Measurements from ENCODE around the gene ZNF791. TPM values are rescaled to one million over a fixed set of nuclear protein-coding genes. Genes with fewer than 3 reads are reported as not detected.

ZNF791 gene
- total and polyA plus RNA-seq, 2 experiments from 2014 or later, result 12.2 to 15.3 TPM

DNA sequence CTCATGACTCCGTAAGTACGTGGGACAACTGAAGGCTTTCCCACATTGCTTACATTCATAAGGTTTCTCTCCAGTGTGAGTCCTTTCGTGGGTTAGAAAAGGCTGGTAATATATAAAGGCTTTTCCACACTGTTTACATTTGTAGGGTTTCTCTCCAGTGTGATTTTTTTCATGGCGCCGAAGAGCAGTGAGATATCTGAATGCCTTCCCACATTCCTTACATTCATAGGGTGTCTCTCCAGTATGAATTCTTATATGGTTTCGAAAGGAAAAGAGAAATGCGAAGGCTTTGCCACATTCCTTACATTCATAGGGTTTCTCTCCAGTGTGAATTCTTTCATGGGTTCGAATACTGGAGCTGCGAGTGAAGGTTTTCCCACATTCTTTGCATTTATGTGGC, 29.6 kb upstream of the ZNF791 start:
- H3K4me3 ChIP-seq, result no peak overlapping the region
- H3K36me3 Mint-ChIP-seq (ENCODE audit: low read depth), result peaks cover 61% of the 10 kb centered on the region
- no peaks in the 10 kb centered on the region for H3K4me1 Mint-ChIP-seq
- H4K20me1 ChIP-seq (replicated peaks; ENCODE audit: insufficient read depth), result no peaks in the 10 kb centered on the region
- no peaks in the 10 kb centered on the region for H3K4me1 ChIP-seq (ENCODE audit: insufficient read depth)
- peak overlapping the region; percentile 39; the same call in 1 of the 2 replicates for H3K27ac ChIP-seq (ENCODE audit: low read depth)
- no peaks in the 10 kb centered on the region for H3K79me2 ChIP-seq (replicated peaks; ENCODE audit: insufficient read depth)
- H3K27me3 ChIP-seq (ENCODE audit: insufficient read depth), result no peaks in the 10 kb centered on the region
- peaks cover 7% of the 10 kb centered on the region for H3K27me3 Mint-ChIP-seq (ENCODE audit: insufficient read depth, low read depth, poor library complexity)
- H3K27ac Mint-ChIP-seq, result no peak overlapping the region
- H3K4me3 Mint-ChIP-seq, result no peak overlapping the region
- no peaks in the 10 kb centered on the region for H3K9me2 ChIP-seq (ENCODE audit: insufficient read depth)
- peak; percentile 34 for DNase-seq (ENCODE audit: low spot score)
- ATAC-seq, result no peak
- no peak overlapping the region for H3K4me2 ChIP-seq
- H3F3A ChIP-seq (replicated peaks; ENCODE audit: low read depth), result no peaks in the 10 kb centered on the region
- peaks cover 26% of the 10 kb centered on the region for H3K36me3 ChIP-seq (ENCODE audit: insufficient read depth)
- H3K9me3 Mint-ChIP-seq, result peaks cover 55% of the 10 kb centered on the region
- TF ChIP-seq REST (IDR thresholded peaks at IDR 0.05; ENCODE audit: unreplicated experiment), result no peak
- no peak for TF ChIP-seq NANOG (IDR thresholded peaks at IDR 0.05; ENCODE audit: borderline replicate concordance)
- no peak for TF ChIP-seq EZH2phosphoT487 (IDR thresholded peaks at IDR 0.05; ENCODE audit: unreplicated experiment)
- no peak for TF ChIP-seq ZNF331 (CRISPR knock-in tag; IDR thresholded peaks at IDR 0.05; ENCODE audit: low read depth)
- no peak for TF ChIP-seq EZH2 (IDR thresholded peaks at IDR 0.05; ENCODE audit: low read depth, unreplicated experiment)
- no peak for TF ChIP-seq STAT1 (IDR thresholded peaks at IDR 0.05; ENCODE audit: unreplicated experiment)
- TF ChIP-seq CREB1 (CRISPR knock-in tag; IDR thresholded peaks at IDR 0.05; ENCODE audit: low read depth), result no peak
- no peak for TF ChIP-seq ETS1 (IDR thresholded peaks at IDR 0.05)
- TF ChIP-seq, protein P1, sequence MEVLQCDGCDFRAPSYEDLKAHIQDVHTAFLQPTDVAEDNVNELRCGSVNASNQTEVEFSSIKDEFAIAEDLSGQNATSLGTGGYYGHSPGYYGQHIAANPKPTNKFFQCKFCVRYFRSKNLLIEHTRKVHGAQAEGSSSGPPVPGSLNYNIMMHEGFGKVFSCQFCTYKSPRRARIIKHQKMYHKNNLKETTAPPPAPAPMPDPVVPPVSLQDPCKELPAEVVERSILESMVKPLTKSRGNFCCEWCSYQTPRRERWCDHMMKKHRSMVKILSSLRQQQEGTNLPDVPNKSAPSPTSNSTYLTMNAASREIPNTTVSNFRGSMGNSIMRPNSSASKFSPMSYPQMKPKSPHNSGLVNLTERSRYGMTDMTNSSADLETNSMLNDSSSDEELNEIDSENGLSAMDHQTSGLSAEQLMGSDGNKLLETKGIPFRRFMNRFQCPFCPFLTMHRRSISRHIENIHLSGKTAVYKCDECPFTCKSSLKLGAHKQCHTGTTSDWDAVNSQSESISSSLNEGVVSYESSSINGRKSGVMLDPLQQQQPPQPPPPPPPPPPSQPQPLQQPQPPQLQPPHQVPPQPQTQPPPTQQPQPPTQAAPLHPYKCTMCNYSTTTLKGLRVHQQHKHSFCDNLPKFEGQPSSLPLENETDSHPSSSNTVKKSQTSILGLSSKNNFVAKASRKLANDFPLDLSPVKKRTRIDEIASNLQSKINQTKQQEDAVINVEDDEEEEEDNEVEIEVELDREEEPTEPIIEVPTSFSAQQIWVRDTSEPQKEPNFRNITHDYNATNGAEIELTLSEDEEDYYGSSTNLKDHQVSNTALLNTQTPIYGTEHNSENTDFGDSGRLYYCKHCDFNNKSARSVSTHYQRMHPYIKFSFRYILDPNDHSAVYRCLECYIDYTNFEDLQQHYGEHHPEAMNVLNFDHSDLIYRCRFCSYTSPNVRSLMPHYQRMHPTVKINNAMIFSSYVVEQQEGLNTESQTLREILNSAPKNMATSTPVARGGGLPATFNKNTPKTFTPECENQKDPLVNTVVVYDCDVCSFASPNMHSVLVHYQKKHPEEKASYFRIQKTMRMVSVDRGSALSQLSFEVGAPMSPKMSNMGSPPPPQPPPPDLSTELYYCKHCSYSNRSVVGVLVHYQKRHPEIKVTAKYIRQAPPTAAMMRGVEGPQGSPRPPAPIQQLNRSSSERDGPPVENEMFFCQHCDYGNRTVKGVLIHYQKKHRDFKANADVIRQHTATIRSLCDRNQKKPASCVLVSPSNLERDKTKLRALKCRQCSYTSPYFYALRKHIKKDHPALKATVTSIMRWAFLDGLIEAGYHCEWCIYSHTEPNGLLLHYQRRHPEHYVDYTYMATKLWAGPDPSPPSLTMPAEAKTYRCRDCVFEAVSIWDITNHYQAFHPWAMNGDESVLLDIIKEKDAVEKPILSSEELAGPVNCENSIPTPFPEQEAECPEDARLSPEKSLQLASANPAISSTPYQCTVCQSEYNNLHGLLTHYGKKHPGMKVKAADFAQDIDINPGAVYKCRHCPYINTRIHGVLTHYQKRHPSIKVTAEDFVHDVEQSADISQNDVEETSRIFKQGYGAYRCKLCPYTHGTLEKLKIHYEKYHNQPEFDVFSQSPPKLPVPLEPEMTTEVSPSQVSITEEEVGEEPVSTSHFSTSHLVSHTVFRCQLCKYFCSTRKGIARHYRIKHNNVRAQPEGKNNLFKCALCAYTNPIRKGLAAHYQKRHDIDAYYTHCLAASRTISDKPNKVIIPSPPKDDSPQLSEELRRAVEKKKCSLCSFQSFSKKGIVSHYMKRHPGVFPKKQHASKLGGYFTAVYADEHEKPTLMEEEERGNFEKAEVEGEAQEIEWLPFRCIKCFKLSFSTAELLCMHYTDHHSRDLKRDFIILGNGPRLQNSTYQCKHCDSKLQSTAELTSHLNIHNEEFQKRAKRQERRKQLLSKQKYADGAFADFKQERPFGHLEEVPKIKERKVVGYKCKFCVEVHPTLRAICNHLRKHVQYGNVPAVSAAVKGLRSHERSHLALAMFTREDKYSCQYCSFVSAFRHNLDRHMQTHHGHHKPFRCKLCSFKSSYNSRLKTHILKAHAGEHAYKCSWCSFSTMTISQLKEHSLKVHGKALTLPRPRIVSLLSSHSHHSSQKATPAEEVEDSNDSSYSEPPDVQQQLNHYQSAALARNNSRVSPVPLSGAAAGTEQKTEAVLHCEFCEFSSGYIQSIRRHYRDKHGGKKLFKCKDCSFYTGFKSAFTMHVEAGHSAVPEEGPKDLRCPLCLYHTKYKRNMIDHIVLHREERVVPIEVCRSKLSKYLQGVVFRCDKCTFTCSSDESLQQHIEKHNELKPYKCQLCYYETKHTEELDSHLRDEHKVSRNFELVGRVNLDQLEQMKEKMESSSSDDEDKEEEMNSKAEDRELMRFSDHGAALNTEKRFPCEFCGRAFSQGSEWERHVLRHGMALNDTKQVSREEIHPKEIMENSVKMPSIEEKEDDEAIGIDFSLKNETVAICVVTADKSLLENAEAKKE (CRISPR knock-in tag; IDR thresholded peaks at IDR 0.05), result no peak
- TF ChIP-seq, protein P2, sequence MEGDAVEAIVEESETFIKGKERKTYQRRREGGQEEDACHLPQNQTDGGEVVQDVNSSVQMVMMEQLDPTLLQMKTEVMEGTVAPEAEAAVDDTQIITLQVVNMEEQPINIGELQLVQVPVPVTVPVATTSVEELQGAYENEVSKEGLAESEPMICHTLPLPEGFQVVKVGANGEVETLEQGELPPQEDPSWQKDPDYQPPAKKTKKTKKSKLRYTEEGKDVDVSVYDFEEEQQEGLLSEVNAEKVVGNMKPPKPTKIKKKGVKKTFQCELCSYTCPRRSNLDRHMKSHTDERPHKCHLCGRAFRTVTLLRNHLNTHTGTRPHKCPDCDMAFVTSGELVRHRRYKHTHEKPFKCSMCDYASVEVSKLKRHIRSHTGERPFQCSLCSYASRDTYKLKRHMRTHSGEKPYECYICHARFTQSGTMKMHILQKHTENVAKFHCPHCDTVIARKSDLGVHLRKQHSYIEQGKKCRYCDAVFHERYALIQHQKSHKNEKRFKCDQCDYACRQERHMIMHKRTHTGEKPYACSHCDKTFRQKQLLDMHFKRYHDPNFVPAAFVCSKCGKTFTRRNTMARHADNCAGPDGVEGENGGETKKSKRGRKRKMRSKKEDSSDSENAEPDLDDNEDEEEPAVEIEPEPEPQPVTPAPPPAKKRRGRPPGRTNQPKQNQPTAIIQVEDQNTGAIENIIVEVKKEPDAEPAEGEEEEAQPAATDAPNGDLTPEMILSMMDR (conservative IDR thresholded peaks at IDR 0.05; ENCODE audit: low read depth in 2 of 2), result no peak
- no peak for TF ChIP-seq POLR2AphosphoS5 (IDR thresholded peaks at IDR 0.05; ENCODE audit: low read depth)
- no peak for TF ChIP-seq JUNB (IDR thresholded peaks at IDR 0.05; ENCODE audit: unreplicated experiment)
- no peak for TF ChIP-seq ZNF114 (CRISPR knock-in tag; IDR thresholded peaks at IDR 0.05)
- no peak overlapping the region for H2AFZ ChIP-seq

Measured in GM23338 (cell line).